Gastroesophageal sphincter (tissue), 3 donors: ENCODE results near the gene PTRHD1.

Source experiments
- POLR2AphosphoS5 ChIP-seq: sonication (generic); formaldehyde crosslinking; IDR thresholded peaks from one replicate; pipeline ENCODE4 v1.6.1; 2017; ENCODE audit warnings: antibody characterized with exemption
- TF ChIP-seq, protein P1 (sequence below), 4 experiments: fragments of 200-600 bp in 2 of 4; fragments of 450-650 bp in 2 of 4; sonication (generic) in 1 of 4; IDR thresholded peaks; one replicate each; pipeline ENCODE4 v1.5.1; 2017 to 2019; ENCODE audit warnings: antibody characterized with exemption in 4 of 4, mild to moderate bottlenecking in 2 of 4, moderate library complexity in 2 of 4

DNA sequence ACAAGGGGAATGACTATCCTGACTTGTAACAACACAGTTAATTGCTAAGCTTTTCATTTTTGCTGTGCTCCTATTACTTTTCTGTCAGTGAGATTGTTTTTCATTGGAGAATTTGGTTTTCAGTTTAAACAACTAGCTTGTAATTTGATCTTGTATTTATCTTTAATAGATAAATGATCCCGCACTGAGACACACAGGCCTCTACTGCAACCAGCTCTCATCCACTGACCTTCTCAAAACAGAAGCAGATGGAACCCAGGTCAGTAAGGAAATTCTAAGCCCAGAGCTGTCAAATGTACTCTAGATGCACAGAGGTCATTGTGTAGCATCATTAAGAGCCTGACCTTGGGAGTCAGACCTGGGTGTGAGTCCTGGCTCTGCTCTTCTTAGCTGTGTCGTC is 30.7 kb downstream of the PTRHD1 start:
- TF ChIP-seq, protein P1, sequence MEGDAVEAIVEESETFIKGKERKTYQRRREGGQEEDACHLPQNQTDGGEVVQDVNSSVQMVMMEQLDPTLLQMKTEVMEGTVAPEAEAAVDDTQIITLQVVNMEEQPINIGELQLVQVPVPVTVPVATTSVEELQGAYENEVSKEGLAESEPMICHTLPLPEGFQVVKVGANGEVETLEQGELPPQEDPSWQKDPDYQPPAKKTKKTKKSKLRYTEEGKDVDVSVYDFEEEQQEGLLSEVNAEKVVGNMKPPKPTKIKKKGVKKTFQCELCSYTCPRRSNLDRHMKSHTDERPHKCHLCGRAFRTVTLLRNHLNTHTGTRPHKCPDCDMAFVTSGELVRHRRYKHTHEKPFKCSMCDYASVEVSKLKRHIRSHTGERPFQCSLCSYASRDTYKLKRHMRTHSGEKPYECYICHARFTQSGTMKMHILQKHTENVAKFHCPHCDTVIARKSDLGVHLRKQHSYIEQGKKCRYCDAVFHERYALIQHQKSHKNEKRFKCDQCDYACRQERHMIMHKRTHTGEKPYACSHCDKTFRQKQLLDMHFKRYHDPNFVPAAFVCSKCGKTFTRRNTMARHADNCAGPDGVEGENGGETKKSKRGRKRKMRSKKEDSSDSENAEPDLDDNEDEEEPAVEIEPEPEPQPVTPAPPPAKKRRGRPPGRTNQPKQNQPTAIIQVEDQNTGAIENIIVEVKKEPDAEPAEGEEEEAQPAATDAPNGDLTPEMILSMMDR (IDR thresholded peaks at IDR 0.05), result no peak
- no peak for TF ChIP-seq POLR2AphosphoS5
